H1 (cell line): Measurements from ENCODE around the gene SMIM32.

Experiments
- CHD7 ChIP-seq: fragments of 300-600 bp; sonication (generic); IDR thresholded peaks from 2 replicates; pipeline ENCODE4 v1.7.1; 2012; ENCODE audit warnings: low read length, moderate library complexity, mild to moderate bottlenecking, inconsistent platforms; ENCODE audit not compliant: insufficient replicate concordance
- CTCF ChIP-seq, 3 experiments: IDR thresholded peaks; 1 replicate in 2 of 3; 2 replicates in 1 of 3; pipeline versions ENCODE4 v1.5.1 to v1.6.1; 2011; ENCODE audit warnings: low read length in 3 of 3, mild to moderate bottlenecking in 3 of 3, inconsistent platforms in 2 of 3, low read depth in 1 of 3, moderate library complexity in 1 of 3; ENCODE audit not compliant: insufficient read depth in 1 of 3; ENCODE audit errors: control extremely low read depth in 1 of 3
- EGR1 ChIP-seq: IDR thresholded peaks from 2 replicates; pipeline ENCODE4 v1.6.1; 2011; ENCODE audit warnings: low read depth, low read length, borderline replicate concordance
- EZH2 ChIP-seq: fragments of 200-600 bp; sonication (generic); IDR thresholded peaks from 2 replicates; pipeline ENCODE4 v1.7.1; 2012; ENCODE audit warnings: low read depth, mild to moderate bottlenecking, moderate library complexity, low read length, inconsistent platforms; ENCODE audit not compliant: severe bottlenecking
- POLR2A ChIP-seq, 2 experiments: IDR thresholded peaks; 1 replicate in 1 of 2; 2 replicates in 1 of 2; pipeline ENCODE4 v1.6.1; 2011; ENCODE audit warnings: low read depth in 2 of 2, low read length in 2 of 2, mild to moderate bottlenecking in 2 of 2; ENCODE audit errors: control extremely low read depth in 1 of 2
- SIN3A ChIP-seq, 2 experiments: IDR thresholded peaks in 1 of 2; conservative IDR thresholded peaks in 1 of 2; 2 replicates each; pipeline ENCODE4 v1.6.1; 2011 to 2012; ENCODE audit warnings: low read length in 2 of 2, improper control_type of control experiment in 1 of 2, low read depth in 1 of 2, mild to moderate bottlenecking in 1 of 2
- ZNF274 ChIP-seq: IDR thresholded peaks from 2 replicates; pipeline ENCODE4 v1.7.0; 2012; ENCODE audit warnings: low read length, borderline replicate concordance; ENCODE audit errors: extremely low read depth

GRCh38 chr5:136236479-136237083 is 43.6 kb upstream of the SMIM32 start:
- TF ChIP-seq CTCF (IDR thresholded peaks at IDR 0.05; ENCODE audit: control extremely low read depth in 1 of 3, insufficient read depth in 1 of 3, low read depth in 1 of 3, low read length in 3 of 3): no peak
- TF ChIP-seq SIN3A (conservative IDR thresholded peaks at IDR 0.05 in 1 of 2, IDR thresholded peaks at IDR 0.05 in 1 of 2; ENCODE audit: low read depth in 1 of 2, low read length in 2 of 2): no peak
- TF ChIP-seq POLR2A (IDR thresholded peaks at IDR 0.05; ENCODE audit: control extremely low read depth in 1 of 2, low read depth in 2 of 2, low read length in 2 of 2): no peak
- no peak for TF ChIP-seq ZNF274
- no peak for TF ChIP-seq EZH2
- TF ChIP-seq CHD7: no peak
- no peak for TF ChIP-seq EGR1
